ENCODE data around the gene GPM6B.
"Not testable (repeated sequence)": the region's sequence is repeated elsewhere in the genome, so short reads cannot be mapped to it uniquely, and the experiment has no call there.

The GPM6B gene

GRCh38 chrX:13734278-13735172 is 82.4 kb downstream of the GPM6B start, which contains the start of the genes OFD1 and TRAPPC2:
TSS of gene OFD1 (plus strand) at chrX:13734748. CDS start at chrX:13735072, 324 bp downstream.
TSS of gene TRAPPC2 (minus strand) at chrX:13734620. CDS start at chrX:13719963, 14,657 bp downstream.
- 0% methylated on average over 75 of the region's 75 CpGs for WGBS, 2 experiments
- peak within 1 kb of the TSS; percentile 62 for H3K4me3 ChIP-seq (ENCODE audit: insufficient read depth, low read depth, low read length)
- no peaks in the 10 kb centered on the region for H3K4me1 ChIP-seq (ENCODE audit: control insufficient read depth, insufficient read depth, low read length)
- no peaks in the 10 kb centered on the region for H3K9me3 ChIP-seq (ENCODE audit: control insufficient read depth, low read length)
- peak within 1 kb of the TSS; percentile 79 for H3K27ac ChIP-seq (ENCODE audit: insufficient read depth, low read depth, low read length, poor library complexity, severe bottlenecking)
- H3K36me3 ChIP-seq (ENCODE audit: control insufficient read depth, insufficient read depth, low read length) = no peaks in the 10 kb centered on the region
- H3K27me3 ChIP-seq (ENCODE audit: control insufficient read depth, insufficient read depth, low read length, poor library complexity, severe bottlenecking) = no peaks in the 10 kb centered on the region

GRCh38 chrX:13733506-13733905 is 83.4 kb downstream of the GPM6B start:
- no peaks in the 10 kb centered on the region for H3K9me3 ChIP-seq (ENCODE audit: control insufficient read depth, low read length)
- H3K4me3 ChIP-seq (ENCODE audit: insufficient read depth, low read depth, low read length) = peak overlapping the region; percentile 62
- H3K36me3 ChIP-seq (ENCODE audit: control insufficient read depth, insufficient read depth, low read length) = no peaks in the 10 kb centered on the region
- no peaks in the 10 kb centered on the region for H3K27me3 ChIP-seq (ENCODE audit: control insufficient read depth, insufficient read depth, low read length, poor library complexity, severe bottlenecking)
- H3K4me1 ChIP-seq (ENCODE audit: control insufficient read depth, insufficient read depth, low read length) = no peaks in the 10 kb centered on the region
- 62 to 68% methylated on average over 4 of the region's 4 CpGs for WGBS, 2 experiments
- no peak overlapping the region for H3K27ac ChIP-seq (ENCODE audit: insufficient read depth, low read depth, low read length, poor library complexity, severe bottlenecking)

- H3K4me3 ChIP-seq (ENCODE audit: insufficient read depth, low read depth, low read length) = no peak overlapping the region
- WGBS, 2 experiments = 92 to 96% methylated on average over 7 of the region's 7 CpGs
These were observed 84.4 kb downstream of the GPM6B start for GRCh38 chrX:13732246-13733067.

GRCh38 chrX:13730523-13730922 is 86.4 kb downstream of the GPM6B start:
- H3K4me1 ChIP-seq (ENCODE audit: control insufficient read depth, insufficient read depth, low read length); H3K27ac ChIP-seq (ENCODE audit: insufficient read depth, low read depth, low read length, poor library complexity, severe bottlenecking); H3K36me3 ChIP-seq (ENCODE audit: control insufficient read depth, insufficient read depth, low read length); H3K4me3 ChIP-seq (ENCODE audit: insufficient read depth, low read depth, low read length); H3K27me3 ChIP-seq (ENCODE audit: control insufficient read depth, insufficient read depth, low read length, poor library complexity, severe bottlenecking); H3K9me3 ChIP-seq (ENCODE audit: control insufficient read depth, low read length): not testable (repeated sequence)
- 88 to 100% methylated on average over 1 of the region's 1 CpG for WGBS, 2 experiments

More at GRCh38 chrX:13732246-13733067, 84.4 kb downstream of the GPM6B start:
- no peak overlapping the region for H3K27ac ChIP-seq (ENCODE audit: insufficient read depth, low read depth, low read length, poor library complexity, severe bottlenecking)
- no peaks in the 10 kb centered on the region for H3K4me1 ChIP-seq (ENCODE audit: control insufficient read depth, insufficient read depth, low read length)
- no peaks in the 10 kb centered on the region for H3K36me3 ChIP-seq (ENCODE audit: control insufficient read depth, insufficient read depth, low read length)
- no peaks in the 10 kb centered on the region for H3K9me3 ChIP-seq (ENCODE audit: control insufficient read depth, low read length)
- no peaks in the 10 kb centered on the region for H3K27me3 ChIP-seq (ENCODE audit: control insufficient read depth, insufficient read depth, low read length, poor library complexity, severe bottlenecking)

GRCh38 chrX:13726583-13726982 is 90.3 kb downstream of the GPM6B start:
- H3K4me1 ChIP-seq (ENCODE audit: control insufficient read depth, insufficient read depth, low read length); H3K27me3 ChIP-seq (ENCODE audit: control insufficient read depth, insufficient read depth, low read length, poor library complexity, severe bottlenecking); H3K9me3 ChIP-seq (ENCODE audit: control insufficient read depth, low read length); H3K36me3 ChIP-seq (ENCODE audit: control insufficient read depth, insufficient read depth, low read length); H3K4me3 ChIP-seq (ENCODE audit: insufficient read depth, low read depth, low read length); H3K27ac ChIP-seq (ENCODE audit: insufficient read depth, low read depth, low read length, poor library complexity, severe bottlenecking): not testable (repeated sequence)
- WGBS, 2 experiments = 71 to 78% methylated on average over 1 to 2 of the region's 2 CpGs

- 71 to 81% methylated on average over 9 of the region's 9 CpGs for WGBS, 2 experiments
- H3K27me3 ChIP-seq (ENCODE audit: control insufficient read depth, insufficient read depth, low read length, poor library complexity, severe bottlenecking); H3K4me1 ChIP-seq (ENCODE audit: control insufficient read depth, insufficient read depth, low read length); H3K4me3 ChIP-seq (ENCODE audit: insufficient read depth, low read depth, low read length); H3K36me3 ChIP-seq (ENCODE audit: control insufficient read depth, insufficient read depth, low read length); H3K9me3 ChIP-seq (ENCODE audit: control insufficient read depth, low read length); H3K27ac ChIP-seq (ENCODE audit: insufficient read depth, low read depth, low read length, poor library complexity, severe bottlenecking): not testable (repeated sequence)
These were observed 92.0 kb downstream of the GPM6B start for GRCh38 chrX:13724878-13725277.

- Histone ChIP-seq H3K4me1 (ENCODE audit: control insufficient read depth, insufficient read depth, low read length) (no peaks in the 10 kb centered on the region), H3K27me3 (ENCODE audit: control insufficient read depth, insufficient read depth, low read length, poor library complexity, severe bottlenecking) (no peaks in the 10 kb centered on the region), H3K27ac (ENCODE audit: insufficient read depth, low read depth, low read length, poor library complexity, severe bottlenecking) (no peak overlapping the region), H3K36me3 (ENCODE audit: control insufficient read depth, insufficient read depth, low read length) (no peaks in the 10 kb centered on the region), H3K9me3 (ENCODE audit: control insufficient read depth, low read length) (no peaks in the 10 kb centered on the region), H3K4me3 (ENCODE audit: insufficient read depth, low read depth, low read length) (no peak overlapping the region)
- 92 to 100% methylated on average over 3 to 7 of the region's 7 CpGs for WGBS, 2 experiments
These were observed 94.9 kb downstream of the GPM6B start for GRCh38 chrX:13721819-13722519.

- H3K4me1 ChIP-seq (ENCODE audit: control insufficient read depth, insufficient read depth, low read length) = no peaks in the 10 kb centered on the region
- no peaks in the 10 kb centered on the region for H3K9me3 ChIP-seq (ENCODE audit: control insufficient read depth, low read length)
- 95 to 100% methylated on average over 4 of the region's 4 CpGs for WGBS, 2 experiments
- H3K27me3 ChIP-seq (ENCODE audit: control insufficient read depth, insufficient read depth, low read length, poor library complexity, severe bottlenecking) = no peaks in the 10 kb centered on the region
- H3K27ac ChIP-seq (ENCODE audit: insufficient read depth, low read depth, low read length, poor library complexity, severe bottlenecking) = no peak overlapping the region
- no peaks in the 10 kb centered on the region for H3K36me3 ChIP-seq (ENCODE audit: control insufficient read depth, insufficient read depth, low read length)
- no peak overlapping the region for H3K4me3 ChIP-seq (ENCODE audit: insufficient read depth, low read depth, low read length)
These were observed 95.5 kb downstream of the GPM6B start for GRCh38 chrX:13721371-13721770.

All from ectodermal cell (in vitro differentiated cells).